GM11168 (cell line): ENCODE measurements around the gene TCF7L2.

Experiments used
- in situ Hi-C: fragments of 300-500 bp; cut with MboI; formaldehyde crosslinking; loops from one replicate; pipeline ENCODE4 v1.12.0; 2022; ENCODE audit warnings: low sequenced_read_pairs; ENCODE audit not compliant: unreplicated experiment

The TCF7L2 gene

GRCh38 chr10:113160641-113161040 lies 210.6 kb downstream of the TCF7L2 start:
- in situ Hi-C loops = no loop called here

DNA sequence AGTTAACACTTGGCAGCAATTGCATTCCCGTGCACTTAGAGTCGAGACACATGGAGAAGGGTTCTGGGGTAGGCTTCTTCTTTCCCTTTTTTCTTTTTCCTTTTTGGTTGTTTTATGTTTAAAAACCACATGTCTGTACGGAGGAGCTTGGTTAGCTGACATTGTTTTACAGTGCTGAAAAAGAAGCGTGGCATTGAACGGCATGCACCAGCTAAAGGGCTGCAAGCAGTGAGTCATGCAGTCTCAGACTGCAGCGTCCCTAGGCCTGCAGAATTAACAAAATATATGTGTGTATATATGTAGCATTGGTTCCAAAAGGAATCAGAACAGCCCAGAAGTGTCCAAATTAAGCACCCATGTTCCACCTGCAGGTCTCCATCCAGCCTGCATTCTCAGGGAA lies 211.0 kb downstream of the TCF7L2 start:
- in situ Hi-C loops = no loop called here

- in situ Hi-C loops = no loop called here
Observed at GRCh38 chr10:113162960-113163359, 212.9 kb downstream of the TCF7L2 start.

DNA sequence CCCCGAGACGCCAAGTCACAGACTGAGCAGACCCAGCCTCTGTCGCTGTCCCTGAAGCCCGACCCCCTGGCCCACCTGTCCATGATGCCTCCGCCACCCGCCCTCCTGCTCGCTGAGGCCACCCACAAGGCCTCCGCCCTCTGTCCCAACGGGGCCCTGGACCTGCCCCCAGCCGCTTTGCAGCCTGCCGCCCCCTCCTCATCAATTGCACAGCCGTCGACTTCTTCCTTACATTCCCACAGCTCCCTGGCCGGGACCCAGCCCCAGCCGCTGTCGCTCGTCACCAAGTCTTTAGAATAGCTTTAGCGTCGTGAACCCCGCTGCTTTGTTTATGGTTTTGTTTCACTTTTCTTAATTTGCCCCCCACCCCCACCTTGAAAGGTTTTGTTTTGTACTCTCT lies 215.6 kb downstream of the TCF7L2 start:
- in situ Hi-C loops = no loop called here

DNA sequence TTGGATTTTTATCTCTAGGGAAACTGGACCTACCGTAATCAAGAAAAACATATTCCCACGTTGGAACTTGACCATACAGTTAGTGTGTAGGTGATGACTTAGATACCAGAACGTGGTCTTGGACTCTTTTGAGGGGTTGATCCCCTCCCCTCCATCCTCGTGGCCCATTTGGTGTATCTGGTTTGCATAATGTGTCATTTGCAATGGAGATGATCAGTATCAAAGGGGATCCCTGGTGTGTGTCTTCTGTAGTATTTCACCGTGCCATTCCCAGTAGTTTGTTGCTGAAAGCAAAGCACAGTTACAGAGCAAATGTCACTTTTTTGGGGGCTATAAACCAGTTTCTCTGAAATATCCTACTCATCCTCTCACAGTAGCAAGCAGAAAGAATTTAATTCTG lies 217.7 kb downstream of the TCF7L2 start:
- in situ Hi-C loops = no loop called here

DNA sequence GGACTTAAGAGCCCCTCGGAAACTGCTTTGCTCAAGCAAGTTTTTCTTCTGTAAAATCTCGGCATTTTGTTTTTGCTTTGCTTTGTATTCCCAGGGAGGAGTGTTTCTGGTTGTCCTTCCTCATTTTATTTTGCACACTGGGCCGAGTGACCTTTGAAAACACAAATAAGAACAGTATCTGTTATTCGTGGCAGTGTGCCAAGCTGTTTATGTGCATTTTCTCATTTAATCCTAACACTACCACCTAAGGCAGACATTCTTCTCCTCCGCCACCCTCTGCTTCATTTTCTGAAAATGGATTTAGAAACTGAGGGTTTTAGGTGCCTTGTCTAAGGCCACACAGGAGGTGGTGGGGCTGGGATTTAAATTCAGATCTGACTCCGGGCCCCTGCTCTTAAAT lies 218.5 kb downstream of the TCF7L2 start:
- in situ Hi-C loops = no loop called here

- in situ Hi-C loops = no loop called here
Observed at GRCh38 chr10:113169111-113169510, 219.1 kb downstream of the TCF7L2 start.

- in situ Hi-C loops = no loop called here
Observed at GRCh38 chr10:113169853-113170460, 219.9 kb downstream of the TCF7L2 start.

DNA sequence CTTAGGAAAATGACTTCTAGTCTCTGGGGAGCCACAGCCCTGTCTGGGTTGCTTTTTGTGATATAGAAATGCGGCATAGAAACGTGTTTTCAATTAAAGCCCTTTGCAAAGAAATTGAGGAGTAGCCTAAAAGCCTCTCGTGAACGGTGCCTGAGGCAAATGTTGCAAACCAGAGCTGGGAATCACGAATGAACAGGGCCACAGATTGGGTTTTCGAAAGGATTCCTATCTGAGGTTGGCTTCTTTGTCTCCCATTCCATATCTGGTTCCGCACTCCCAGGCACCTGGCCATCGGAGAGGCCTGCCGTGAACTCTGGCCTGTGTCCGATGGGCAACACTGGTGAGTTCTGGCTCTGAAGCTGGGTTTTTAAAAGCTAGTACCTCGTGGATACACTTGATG lies 221.6 kb downstream of the TCF7L2 start:
- in situ Hi-C loops = no loop called here

- in situ Hi-C loops = no loop called here
Observed at GRCh38 chr10:113175176-113175575, 225.1 kb downstream of the TCF7L2 start.

DNA sequence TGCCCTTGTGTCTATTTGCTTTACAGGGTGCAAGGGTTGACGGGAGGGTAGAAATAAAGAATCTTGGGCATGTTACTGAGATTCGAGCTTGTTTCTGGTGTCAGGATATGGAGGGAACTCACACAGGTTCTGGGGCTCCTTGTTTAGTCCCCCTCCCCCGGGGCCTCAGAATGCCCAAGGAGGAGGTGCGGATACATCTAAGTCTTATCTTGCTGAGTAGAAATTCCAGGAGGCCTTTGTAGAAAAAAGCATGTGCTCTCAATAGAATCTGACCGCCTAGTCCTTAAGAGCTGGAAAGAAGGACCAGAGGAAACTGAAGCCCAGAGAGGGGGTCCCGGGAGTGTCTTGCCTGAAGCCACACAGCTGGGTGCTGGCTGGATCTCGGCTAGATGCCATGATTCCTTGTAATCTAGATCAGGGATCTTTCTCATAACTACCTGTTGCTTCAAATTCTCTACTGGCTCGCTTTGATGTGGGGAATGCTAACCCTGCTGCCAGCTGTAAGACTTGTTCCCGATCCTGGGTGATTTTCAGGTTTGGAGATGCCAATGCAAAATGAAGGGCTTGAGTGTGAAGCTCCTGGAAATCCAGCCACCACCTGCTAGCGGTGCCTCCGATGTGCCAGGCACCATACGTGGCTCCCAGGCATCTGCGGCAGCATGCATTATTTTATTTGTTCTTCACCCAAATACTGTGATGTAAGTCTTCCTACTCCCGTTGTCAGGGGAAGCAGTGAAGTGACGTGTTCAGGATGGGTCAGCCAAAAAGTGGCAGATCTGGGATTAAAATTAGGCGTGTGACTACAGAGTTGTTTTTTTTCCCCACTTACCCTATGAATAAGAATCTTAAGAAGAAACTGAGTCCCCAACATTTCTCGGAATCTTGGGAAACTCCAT lies 226.0 kb downstream of the TCF7L2 start:
- in situ Hi-C loops = no loop called here

DNA sequence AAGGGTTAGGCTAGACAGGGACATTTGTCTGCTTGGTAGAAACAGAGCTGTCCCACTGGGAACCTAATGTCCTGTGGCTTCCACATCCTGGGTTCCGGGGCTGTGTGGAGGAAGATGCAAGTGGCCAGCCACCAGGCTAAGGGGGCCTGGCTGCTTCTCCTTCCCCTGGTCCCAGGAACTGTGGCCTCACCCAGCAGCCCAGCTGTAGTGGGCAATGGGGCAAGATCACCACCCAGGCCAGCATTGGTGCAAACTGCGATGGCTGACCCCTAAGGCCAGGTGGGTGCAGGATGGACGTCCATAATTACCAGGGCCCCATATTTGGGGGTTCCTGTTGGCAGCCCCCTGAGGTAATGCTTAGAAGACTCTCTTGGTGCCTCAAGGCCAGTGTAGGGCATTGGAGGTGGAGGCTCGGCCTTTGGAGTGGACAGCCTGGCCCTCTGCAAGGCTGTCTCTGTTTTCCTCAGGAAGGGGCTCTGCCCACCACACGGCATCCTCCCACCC lies 226.7 kb downstream of the TCF7L2 start:
- in situ Hi-C loops = no loop called here

DNA sequence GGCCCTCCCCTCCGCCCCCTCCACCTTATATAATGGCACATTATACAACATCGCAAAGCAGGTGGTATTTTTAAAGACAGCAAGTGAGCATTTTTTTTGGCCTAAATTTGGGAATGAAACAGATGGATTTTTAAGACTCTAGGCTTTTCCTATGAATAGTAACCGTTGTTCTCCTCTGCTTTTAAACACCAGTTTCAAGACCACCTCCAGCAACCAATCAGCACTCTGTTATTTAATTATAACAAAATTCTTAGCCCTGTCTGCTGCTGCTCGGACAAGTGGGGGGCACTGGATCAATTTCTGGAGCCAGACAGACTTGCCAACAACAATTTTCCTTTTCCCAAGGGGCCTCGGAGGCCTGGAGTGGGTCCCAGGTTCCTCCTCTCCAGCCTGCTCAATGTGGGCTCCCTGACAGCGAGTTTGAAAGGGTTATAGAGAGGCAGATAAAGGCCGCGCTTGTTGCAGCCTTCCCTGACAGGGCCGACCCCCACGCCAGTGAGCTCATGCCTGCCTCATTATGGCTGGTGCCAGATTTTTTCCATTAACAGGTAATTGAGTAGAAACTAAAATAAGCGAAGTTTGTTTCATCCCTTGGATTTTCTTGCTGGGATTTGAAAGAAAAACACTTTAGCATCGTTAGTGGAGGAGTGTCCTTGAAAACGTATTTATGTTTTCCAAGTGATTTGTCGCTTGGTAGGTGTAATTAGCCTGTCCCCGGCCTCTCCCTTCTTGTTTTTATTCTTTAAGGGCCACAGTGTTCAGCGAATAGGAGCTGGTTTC lies 227.3 kb downstream of the TCF7L2 start:
- in situ Hi-C loops = no loop called here

- in situ Hi-C loops = no loop called here
Observed at GRCh38 chr10:113177936-113178335, 227.9 kb downstream of the TCF7L2 start.

- in situ Hi-C loops = no loop called here
Observed at GRCh38 chr10:113178771-113179170, 228.7 kb downstream of the TCF7L2 start.

GRCh38 chr10:113179265-113179664 lies 229.2 kb downstream of the TCF7L2 start:
- in situ Hi-C loops = no loop called here

GRCh38 chr10:113179966-113180365 lies 229.9 kb downstream of the TCF7L2 start:
- in situ Hi-C loops = no loop called here

GRCh38 chr10:113180401-113181154 lies 230.5 kb downstream of the TCF7L2 start:
- in situ Hi-C loops = no loop called here

DNA sequence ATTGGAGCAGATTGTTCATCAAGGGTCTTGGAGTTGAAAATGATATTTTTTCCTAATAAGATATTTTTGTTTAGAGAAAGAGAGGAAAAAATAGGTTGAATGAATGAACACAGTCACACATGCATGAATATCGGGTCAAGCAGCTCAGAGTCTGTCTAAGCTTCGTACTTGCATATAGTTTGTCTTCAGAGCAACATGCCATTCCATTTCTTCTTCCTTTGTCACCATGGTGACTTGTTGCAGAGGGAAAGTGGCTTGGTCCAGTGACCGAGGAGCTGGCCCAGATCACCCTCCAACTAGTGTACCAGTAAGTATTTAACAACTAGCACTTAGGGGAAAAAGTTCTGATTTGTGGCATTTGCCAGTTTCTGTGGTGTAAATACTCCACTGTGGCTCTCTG lies 232.1 kb downstream of the TCF7L2 start:
- in situ Hi-C loops = no loop called here

- in situ Hi-C loops = no loop called here
Observed at GRCh38 chr10:113183573-113183972, 233.5 kb downstream of the TCF7L2 start.
